K562 (cell line): ENCODE data around the gene ZNF202. TPM values are rescaled to one million over a fixed set of nuclear protein-coding genes. Genes with fewer than 3 reads are reported as not detected.

ENCODE experiments used
- ATAC-seq: fragments of 200-7000 bp; cut with Tn5 transposase; 3 replicates; pipeline ENCODE4 v1.9.1; 2020; ENCODE audit warnings: moderate library complexity
- BruUV-seq: library from RNA; stranded (reverse); fragments of 400-500 nt; replicated peaks from 2 replicates; lab custom pipeline; 2021; lab: Mats Ljungman, UMichigan
- CTCF ChIA-PET: fragments of 300-600 bp; formaldehyde crosslinking; extraction: SDS; loops from one replicate; lab custom pipeline; 2021; ENCODE audit warnings: low intra/inter-chr PET ratio; lab: Yijun Ruan, JAX
- POLR2A ChIA-PET: fragments of 300-600, 350-650 bp; sonication (Branson Sonifier 250); formaldehyde crosslinking; extraction: SDS; loops from one replicate; lab custom pipeline; 2021; ENCODE audit warnings: antibody characterized with exemption, inconsistent platforms; lab: Yijun Ruan, JAX
- DNase-seq, 4 experiments: peaks; one replicate each; pipeline versions ENCODE4 v3.0.0 to v3.0.0-alpha.2; 2011 to 2018; ENCODE audit warnings: low spot score in 3 of 4, mixed read lengths in 3 of 4; ENCODE audit errors: extremely low read depth in 1 of 4
- FAIRE-seq: peaks from 2 replicates; lab custom pipeline; 2011; peaks lifted over from hg19 to GRCh38; lab: Jason Lieb, UNC
- H2AFZ ChIP-seq: 2 replicates; pipeline ENCODE4 v1.6.0; 2011; ENCODE audit warnings: low read depth, low read length, control low read depth, inconsistent platforms
- H3K27ac ChIP-seq: fragments of 200-600 bp; 3 replicates; pipeline ENCODE4 v1.8.0; 2011; ENCODE audit warnings: low read depth, mild to moderate bottlenecking, control low read depth, inconsistent platforms, low read length, moderate library complexity, mixed read lengths; ENCODE audit errors: extremely low read depth
- H3K27me3 ChIP-seq, 2 experiments: fragments of 300-600 bp in 1 of 2; 2 replicates in 1 of 2; 3 replicates in 1 of 2; pipeline versions ENCODE4 v1.6.0 to v1.8.0; 2011; ENCODE audit warnings: inconsistent platforms in 2 of 2, low read length in 2 of 2, mild to moderate bottlenecking in 1 of 2, mixed read lengths in 1 of 2, moderate library complexity in 1 of 2; ENCODE audit not compliant: control insufficient read depth in 2 of 2, insufficient read depth in 2 of 2
- H3K36me3 ChIP-seq: fragments of 300-600 bp; 3 replicates; pipeline ENCODE4 v1.8.0; 2011; ENCODE audit warnings: mild to moderate bottlenecking, low read length, inconsistent platforms; ENCODE audit not compliant: control insufficient read depth, insufficient read depth
- H3K4me1 ChIP-seq, 2 experiments: fragments of 200-600 bp in 1 of 2; replicated peaks in 1 of 2; 2 replicates in 1 of 2; 3 replicates in 1 of 2; pipeline versions ENCODE4 v1.5.1 to v1.8.0; 2011; ENCODE audit warnings: inconsistent platforms in 2 of 2, low read length in 2 of 2, mild to moderate bottlenecking in 1 of 2, mixed read lengths in 1 of 2, moderate library complexity in 1 of 2; ENCODE audit not compliant: control insufficient read depth in 2 of 2, insufficient read depth in 2 of 2
- H3K4me2 ChIP-seq: 2 replicates; pipeline ENCODE4 v1.6.1; 2011; ENCODE audit warnings: low read length, control low read depth, inconsistent platforms, mixed read lengths; ENCODE audit not compliant: insufficient read depth
- H3K4me3 ChIP-seq: fragments of 200-600 bp; sonication (generic), shearing (Covaris generic); 2 replicates; pipeline ENCODE4 v1.5.1; 2016; ENCODE audit warnings: control low read depth, inconsistent platforms
- H3K79me2 ChIP-seq: fragments of 200-600 bp; 3 replicates; pipeline ENCODE4 v1.8.0; 2011; ENCODE audit warnings: low read length, inconsistent platforms; ENCODE audit not compliant: control insufficient read depth, insufficient read depth
- H3K9ac ChIP-seq, 2 experiments: 2 replicates each; pipeline versions ENCODE4 v1.6.0 to v1.6.1; 2011; ENCODE audit warnings: low read depth in 2 of 2, low read length in 2 of 2, control low read depth in 1 of 2, inconsistent platforms in 1 of 2, mild to moderate bottlenecking in 1 of 2, mixed read lengths in 1 of 2; ENCODE audit not compliant: insufficient read depth in 1 of 2
- H3K9me1 ChIP-seq: one replicate; pipeline ENCODE4 v1.6.0; 2011; ENCODE audit warnings: inconsistent platforms, mild to moderate bottlenecking, low read length, moderate library complexity; ENCODE audit not compliant: control insufficient read depth, insufficient read depth
- H3K9me3 ChIP-seq: replicated peaks from 2 replicates; pipeline ENCODE4 v1.5.1; 2011; ENCODE audit warnings: low read depth, low read length, inconsistent platforms; ENCODE audit not compliant: control insufficient read depth, insufficient read depth
- H4K20me1 ChIP-seq: replicated peaks from 2 replicates; pipeline ENCODE4 v1.6.1; 2011; ENCODE audit warnings: low read length, inconsistent platforms, mixed read lengths; ENCODE audit not compliant: control insufficient read depth, insufficient read depth
- BCL6 ChIP-seq: fragments of 250-450 bp; sonication (Bioruptor Pico); IDR thresholded peaks from 2 replicates; pipeline ENCODE4 v1.4.0; 2020
- BCOR ChIP-seq: fragments of 450-650 bp; IDR thresholded peaks from 2 replicates; pipeline ENCODE4 v1.6.1; 2016
- ELF4 ChIP-seq: fragments of 450-650 bp; formaldehyde crosslinking; IDR thresholded peaks from 2 replicates; pipeline ENCODE4 v1.4.0; 2022; ENCODE audit warnings: missing genetic modification characterization
- MEIS2 ChIP-seq: fragments of 450-650 bp; IDR thresholded peaks from 2 replicates; pipeline ENCODE4 v1.6.1; 2014; ENCODE audit warnings: mild to moderate bottlenecking; ENCODE audit not compliant: partially characterized antibody
- NFIX ChIP-seq: fragments of 250-450 bp; sonication (Bioruptor Pico); IDR thresholded peaks from 2 replicates; pipeline ENCODE4 v1.4.0; 2020; ENCODE audit warnings: low read depth, mild to moderate bottlenecking, moderate library complexity
- PBX2 ChIP-seq, 2 experiments: IDR thresholded peaks in 1 of 2; conservative IDR thresholded peaks in 1 of 2; 2 replicates each; pipeline ENCODE4 v1.6.1; 2016; ENCODE audit warnings: low read depth in 2 of 2, mild to moderate bottlenecking in 1 of 2, missing compliant biosample characterization in 1 of 2, missing genetic modification characterization in 1 of 2, moderate library complexity in 1 of 2
- PHB2 ChIP-seq: fragments of 450-650 bp; IDR thresholded peaks from 2 replicates; pipeline ENCODE4 v1.6.1; 2017; ENCODE audit warnings: low read depth
- PKNOX1 ChIP-seq: fragments of 450-650 bp; IDR thresholded peaks from 2 replicates; pipeline ENCODE4 v1.6.1; 2016
- SMARCB1 ChIP-seq: IDR thresholded peaks from 2 replicates; pipeline ENCODE4 v1.6.1; 2011; ENCODE audit warnings: improper control_type of control experiment, low read depth; ENCODE audit not compliant: insufficient read length
- TRIM24 ChIP-seq, 2 experiments: fragments of 450-650 bp; IDR thresholded peaks; 2 replicates each; pipeline ENCODE4 v1.6.1; 2016
- WGBS: fragments of 100-300 bp; shearing (Covaris generic); methylation state at CpG from one replicate; pipeline ENCODE4 v1.1.6; 2016; ENCODE audit warnings: low coverage, mixed read lengths; ENCODE audit not compliant: insufficient coverage; ENCODE audit errors: missing lambda C conversion rate; 5-methylcytosine and 5-hydroxymethylcytosine counted together
- in situ Hi-C: fragments of 300-500 bp; cut with MboI; formaldehyde crosslinking; loops from 4 replicates; pipeline ENCODE4 v1.15.0; 2018; ENCODE audit warnings: inconsistent platforms, mixed read lengths
- intact Hi-C: fragments of 100-400 bp; cut with micrococcal nuclease; formaldehyde crosslinking; loops from 2 replicates; pipeline ENCODE4 v1.14.2; 2022
- polyA plus RNA-seq, 8 experiments: library from polyadenylated mRNA; depleted of rRNA in 4 of 8; stranded (reverse) in 5 of 8; unstranded in 3 of 8; fragments of >200 nt; fragmentation: Nextera tagmentation in 2 of 8; fragmentation: Illumina TruSeq in 1 of 8; extraction: Ambion mirVana in 2 of 8; extraction: Trizol in 1 of 8; gene quantifications; 2 replicates each; pipeline versions ENCODE4 v1.2.1 to v1.2.3, GENCODE V29; 2011 to 2014; ENCODE audit warnings: inconsistent platforms in 1 of 8, missing spikeins in 1 of 8
- total RNA-seq, 7 experiments: library from RNA; depleted of rRNA in 6 of 7; stranded (reverse); fragments of >200 nt in 6 of 7; fragmentation: Illumina TruSeq in 2 of 7; extraction: Trizol in 2 of 7; gene quantifications; 2 replicates each; pipeline versions ENCODE4 v1.2.1 to v1.2.3, GENCODE V29; 2011 to 2021; ENCODE audit warnings: low replicate concordance in 1 of 7

The ZNF202 gene
- total and polyA plus RNA-seq, 9 of the 15 experiments (the other 6 are each of a cell fraction or from before 2014, with no cell fraction given) = 2.3 to 18.7 (median 12.7) TPM

- Histone ChIP-seq H3K27ac (no peak overlapping the region), H3K4me2 (no peak overlapping the region), H3K4me3 (no peak overlapping the region), H3K79me2 (peaks cover 81% of the 10 kb centered on the region), H3K9ac (no peak overlapping the region), H3K36me3 (peaks cover 69% of the 10 kb centered on the region), H3K9me3 (no peaks in the 10 kb centered on the region), H3K27me3 (no peaks in the 10 kb centered on the region)
- CTCF ChIA-PET = no interaction called here
- intact Hi-C loops = no loop called here
- no TSS peak for BruUV-seq
- POLR2A ChIA-PET = no interaction called here
- in situ Hi-C loops = no loop called here
- 0% methylated on average over 2 of the region's 2 CpGs for WGBS
- DNase-seq (no peak), ATAC-seq (no peak)
- TF ChIP-seq MEIS2 (peak; percentile 52), TRIM24 (IDR thresholded peaks at IDR 0.05) (no peak), PHB2 (no peak), SMARCB1 (no peak), PBX2 (CRISPR knock-in tag; IDR thresholded peaks at IDR 0.05; ENCODE audit: low read depth) (no peak), PBX2 (tag; conservative IDR thresholded peaks at IDR 0.05; ENCODE audit: low read depth) (peak; percentile 51; the same call in 1 of the 2 replicates), BCOR (no peak), NFIX (no peak), BCL6 (CRISPR knock-in tag) (no peak), ELF4 (CRISPR knock-in tag) (no peak), PKNOX1 (peak; percentile 10; the same call in 1 of the 2 replicates)
- TF ChIP-seq, all 486 proteins: peak for 3
- Histone ChIP-seq H4K20me1 (no peaks in the 10 kb centered on the region), H3K9me1 (no peaks in the 10 kb centered on the region), H2AFZ (no peak overlapping the region), H3K4me1 (peaks cover 11 to 20% of the 10 kb centered on the region in 2 experiments; a peak in 4 of 5 replicates)
- FAIRE-seq = no peak
Observed at GRCh38 chr11:123738374-123738773, 3.1 kb downstream of the ZNF202 start.
